Measurements from ENCODE around the gene HMCN2.
"Not testable (repeated sequence)": the region's sequence is repeated elsewhere in the genome, so short reads cannot be mapped to it uniquely, and the experiment has no call there.

Gene HMCN2

GRCh38 chr9:130271473-130271872, 5.9 kb downstream of the HMCN2 start:
- in situ Hi-C loops (cut with MboI; ENCODE audit: low pct_unique_long_range_greater_than_20kb, low sequenced_read_pairs, unreplicated experiment), result no loop called here
- no peak for TF ChIP-seq CTCF (IDR thresholded peaks at IDR 0.05; ENCODE audit: extremely low read depth, insufficient read depth, missing control alignments)
- no peak for DNase-seq (ENCODE audit: low spot score)

GRCh38 chr9:130275156-130275555, 9.6 kb downstream of the HMCN2 start:
- in situ Hi-C loops (cut with MboI; ENCODE audit: low pct_unique_long_range_greater_than_20kb, low sequenced_read_pairs, unreplicated experiment), result no loop called here
- no peak for DNase-seq (ENCODE audit: low spot score)
- no peak for TF ChIP-seq CTCF (IDR thresholded peaks at IDR 0.05; ENCODE audit: extremely low read depth, insufficient read depth, missing control alignments)

DNA sequence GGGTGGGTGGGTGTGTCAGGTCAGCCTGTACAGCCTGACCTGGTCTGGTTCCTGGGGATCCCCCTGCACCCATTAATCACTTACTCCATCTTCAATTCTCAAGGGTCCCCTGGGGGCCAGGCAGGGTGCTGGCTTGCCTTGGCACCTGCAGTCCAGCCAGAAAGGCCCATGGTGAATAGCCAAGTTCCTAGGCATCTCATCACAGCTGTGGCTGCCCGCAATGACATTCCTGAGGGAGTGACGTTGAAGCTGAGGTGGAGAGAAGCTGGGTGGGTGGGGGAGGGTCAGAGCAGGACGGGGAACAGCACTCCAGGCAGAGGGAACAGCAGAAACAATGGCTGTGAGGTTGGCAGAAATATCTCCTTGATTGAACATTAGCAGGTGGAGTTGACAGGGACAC, 10.6 kb downstream of the HMCN2 start:
- no peak for TF ChIP-seq CTCF (IDR thresholded peaks at IDR 0.05; ENCODE audit: extremely low read depth, insufficient read depth, missing control alignments)
- no peak for DNase-seq (ENCODE audit: low spot score)
- in situ Hi-C loops (cut with MboI; ENCODE audit: low pct_unique_long_range_greater_than_20kb, low sequenced_read_pairs, unreplicated experiment), result no loop called here

- no peak for TF ChIP-seq CTCF (IDR thresholded peaks at IDR 0.05; ENCODE audit: extremely low read depth, insufficient read depth, missing control alignments)
- no peak for DNase-seq (ENCODE audit: low spot score)
- in situ Hi-C loops (cut with MboI; ENCODE audit: low pct_unique_long_range_greater_than_20kb, low sequenced_read_pairs, unreplicated experiment), result no loop called here
These were observed 11.4 kb downstream of the HMCN2 start for GRCh38 chr9:130276955-130277354.

DNA sequence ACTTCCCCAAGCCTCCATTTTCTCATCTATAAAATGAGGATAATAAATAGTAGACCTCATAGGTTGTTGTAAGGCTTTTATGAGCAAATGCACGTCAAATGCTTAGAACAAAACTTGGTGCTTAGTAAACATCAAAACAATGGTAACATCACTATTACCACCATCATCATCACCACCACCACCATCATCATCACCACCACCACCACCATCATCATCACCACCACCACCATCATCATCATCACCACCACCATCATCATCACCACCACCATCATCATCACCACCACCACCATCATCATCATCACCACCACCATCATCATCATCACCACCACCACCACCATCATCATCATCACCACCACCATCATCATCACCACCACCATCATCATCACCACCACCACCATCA, 12.0 kb downstream of the HMCN2 start:
- DNase-seq (ENCODE audit: low spot score); in situ Hi-C loops (cut with MboI; ENCODE audit: low pct_unique_long_range_greater_than_20kb, low sequenced_read_pairs, unreplicated experiment): not testable (repeated sequence)

DNA sequence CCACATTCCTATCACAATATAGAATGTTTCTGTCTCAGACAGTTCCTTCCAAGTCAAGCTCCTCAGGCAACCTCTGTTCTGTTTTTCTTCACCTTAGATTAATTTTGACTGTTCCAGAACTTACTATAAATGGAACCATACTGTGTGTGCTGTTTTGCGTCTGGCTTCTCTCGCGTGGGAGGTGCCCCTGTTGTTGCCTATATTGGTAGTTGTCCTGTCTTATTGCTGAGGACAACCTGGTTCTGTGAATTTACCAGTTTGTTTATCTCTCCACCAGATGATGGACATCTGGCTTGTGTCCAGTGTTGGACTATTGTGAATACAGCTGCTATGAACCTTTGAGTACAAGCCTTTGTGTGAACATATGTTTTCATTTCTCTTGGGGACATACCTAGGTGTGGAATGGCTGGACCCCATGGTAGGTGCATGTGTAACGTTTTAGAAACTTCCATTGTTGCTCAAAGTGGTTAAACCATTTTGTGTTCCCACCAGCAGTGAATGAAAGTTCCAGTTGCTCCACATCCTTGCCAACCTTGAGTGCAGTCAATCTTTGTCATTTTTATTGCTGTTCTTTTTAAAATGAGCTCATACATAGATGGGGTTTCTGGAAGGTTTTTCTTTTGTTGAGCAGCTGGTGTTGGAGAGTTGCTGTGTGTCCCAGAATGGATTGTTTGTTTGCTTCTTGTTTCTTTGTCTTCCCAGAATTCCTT, 18.1 kb downstream of the HMCN2 start:
- in situ Hi-C loops (cut with MboI; ENCODE audit: low pct_unique_long_range_greater_than_20kb, low sequenced_read_pairs, unreplicated experiment), result no loop called here
- no peak for DNase-seq (ENCODE audit: low spot score)
- TF ChIP-seq CTCF (IDR thresholded peaks at IDR 0.05; ENCODE audit: extremely low read depth, insufficient read depth, missing control alignments), result no peak

GRCh38 chr9:130284249-130284625, 18.7 kb downstream of the HMCN2 start:
- in situ Hi-C loops (cut with MboI; ENCODE audit: low pct_unique_long_range_greater_than_20kb, low sequenced_read_pairs, unreplicated experiment), result no loop called here
- DNase-seq (ENCODE audit: low spot score), result no peak
- TF ChIP-seq CTCF (IDR thresholded peaks at IDR 0.05; ENCODE audit: extremely low read depth, insufficient read depth, missing control alignments), result no peak

Measured in GM13977 (cell line).